Calu3 (cell line): ENCODE measurements around the gene IGF1R. TPM values are rescaled to one million over a fixed set of nuclear protein-coding genes. Genes with fewer than 3 reads are reported as not detected.

ENCODE experiments used
- BruUV-seq: library from RNA; stranded (reverse); fragments of 400-500 nt; replicated peaks from 2 replicates; lab custom pipeline; 2021; lab: Mats Ljungman, UMichigan
- CTCF ChIA-PET: fragments of 300-600 bp; sonication (Branson Sonifier 250); formaldehyde crosslinking; loops from one replicate; lab custom pipeline; 2022; ENCODE audit warnings: antibody characterized with exemption; lab: Charles Lee
- DNase-seq: peaks from one replicate; pipeline ENCODE4 v3.0.0; 2022
- H3K27ac Mint-ChIP-seq: one replicate; pipeline ENCODE4 v1.8.0; 2022; ENCODE audit warnings: mixed read lengths; ENCODE audit not compliant: unreplicated experiment
- H3K27me3 Mint-ChIP-seq: one replicate; pipeline ENCODE4 v1.8.0; 2022; ENCODE audit warnings: mixed read lengths; ENCODE audit not compliant: unreplicated experiment
- H3K36me3 Mint-ChIP-seq: one replicate; pipeline ENCODE4 v1.8.0; 2022; ENCODE audit warnings: mild to moderate bottlenecking, moderate library complexity, mixed read lengths; ENCODE audit not compliant: insufficient read depth, unreplicated experiment
- H3K4me1 Mint-ChIP-seq: one replicate; pipeline ENCODE4 v1.8.0; 2022; ENCODE audit warnings: mild to moderate bottlenecking, low read depth, mixed read lengths; ENCODE audit not compliant: unreplicated experiment
- H3K4me3 Mint-ChIP-seq: one replicate; pipeline ENCODE4 v1.8.0; 2022; ENCODE audit warnings: mild to moderate bottlenecking, low read depth, moderate library complexity, mixed read lengths; ENCODE audit not compliant: unreplicated experiment
- H3K9me3 Mint-ChIP-seq: one replicate; pipeline ENCODE4 v1.8.0; 2022; ENCODE audit warnings: low read depth, mixed read lengths; ENCODE audit not compliant: unreplicated experiment
- intact Hi-C: fragments of 100-400 bp; cut with micrococcal nuclease; formaldehyde crosslinking; loops from one replicate; pipeline ENCODE4 v1.10.0; 2022; ENCODE audit not compliant: unreplicated experiment
- total RNA-seq: library from RNA; stranded (reverse); gene quantifications from 2 replicates; pipeline ENCODE4 v1.2.3, GENCODE V29; 2022
- TF ChIP-seq, protein P1 (sequence below): fragments of 200-600 bp; IDR thresholded peaks from one replicate; pipeline ENCODE4 v1.8.0; 2022; ENCODE audit warnings: antibody characterized with exemption; ENCODE audit not compliant: unreplicated experiment

The IGF1R gene
- total RNA-seq, 1 experiment from 2014 or later, result 73.9 TPM

DNA sequence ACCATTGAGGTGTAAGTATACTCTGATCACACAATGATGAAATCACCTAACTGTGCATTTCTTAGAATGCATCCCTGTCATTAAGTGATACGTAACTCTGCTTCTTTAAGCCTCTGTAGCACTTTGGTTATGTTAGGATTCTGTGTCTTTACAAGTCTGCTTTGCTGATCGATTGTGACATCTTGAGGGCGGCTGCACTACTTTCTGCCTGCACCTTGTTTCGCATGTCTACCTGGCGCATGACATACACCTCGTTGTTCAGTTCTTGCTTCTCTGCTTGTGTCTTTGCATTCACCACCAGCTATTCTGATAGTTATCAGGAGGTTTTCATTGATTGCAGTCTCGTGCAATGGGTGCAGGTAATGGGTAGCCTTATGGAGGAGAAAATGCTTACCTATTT, 32.7 kb downstream of the IGF1R start:
- TF ChIP-seq, protein P1, sequence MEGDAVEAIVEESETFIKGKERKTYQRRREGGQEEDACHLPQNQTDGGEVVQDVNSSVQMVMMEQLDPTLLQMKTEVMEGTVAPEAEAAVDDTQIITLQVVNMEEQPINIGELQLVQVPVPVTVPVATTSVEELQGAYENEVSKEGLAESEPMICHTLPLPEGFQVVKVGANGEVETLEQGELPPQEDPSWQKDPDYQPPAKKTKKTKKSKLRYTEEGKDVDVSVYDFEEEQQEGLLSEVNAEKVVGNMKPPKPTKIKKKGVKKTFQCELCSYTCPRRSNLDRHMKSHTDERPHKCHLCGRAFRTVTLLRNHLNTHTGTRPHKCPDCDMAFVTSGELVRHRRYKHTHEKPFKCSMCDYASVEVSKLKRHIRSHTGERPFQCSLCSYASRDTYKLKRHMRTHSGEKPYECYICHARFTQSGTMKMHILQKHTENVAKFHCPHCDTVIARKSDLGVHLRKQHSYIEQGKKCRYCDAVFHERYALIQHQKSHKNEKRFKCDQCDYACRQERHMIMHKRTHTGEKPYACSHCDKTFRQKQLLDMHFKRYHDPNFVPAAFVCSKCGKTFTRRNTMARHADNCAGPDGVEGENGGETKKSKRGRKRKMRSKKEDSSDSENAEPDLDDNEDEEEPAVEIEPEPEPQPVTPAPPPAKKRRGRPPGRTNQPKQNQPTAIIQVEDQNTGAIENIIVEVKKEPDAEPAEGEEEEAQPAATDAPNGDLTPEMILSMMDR, result no peak
- H3K4me3 Mint-ChIP-seq, result no peak overlapping the region
- H3K36me3 Mint-ChIP-seq, result no peaks in the 10 kb centered on the region
- no peak for DNase-seq
- H3K4me1 Mint-ChIP-seq, result peaks cover 60% of the 10 kb centered on the region
- no peak overlapping the region for H3K27ac Mint-ChIP-seq
- intact Hi-C loops, result no loop called here
- H3K9me3 Mint-ChIP-seq, result no peaks in the 10 kb centered on the region
- CTCF ChIA-PET, result interaction anchor here (0.6 to 2.0 kb wide), 2 partner anchors 9 to 40 kb away, joined by 3 to 4 read pairs; no protein-coding TSS in a partner anchor
- H3K27me3 Mint-ChIP-seq, result no peaks in the 10 kb centered on the region
- no TSS peak for BruUV-seq

DNA sequence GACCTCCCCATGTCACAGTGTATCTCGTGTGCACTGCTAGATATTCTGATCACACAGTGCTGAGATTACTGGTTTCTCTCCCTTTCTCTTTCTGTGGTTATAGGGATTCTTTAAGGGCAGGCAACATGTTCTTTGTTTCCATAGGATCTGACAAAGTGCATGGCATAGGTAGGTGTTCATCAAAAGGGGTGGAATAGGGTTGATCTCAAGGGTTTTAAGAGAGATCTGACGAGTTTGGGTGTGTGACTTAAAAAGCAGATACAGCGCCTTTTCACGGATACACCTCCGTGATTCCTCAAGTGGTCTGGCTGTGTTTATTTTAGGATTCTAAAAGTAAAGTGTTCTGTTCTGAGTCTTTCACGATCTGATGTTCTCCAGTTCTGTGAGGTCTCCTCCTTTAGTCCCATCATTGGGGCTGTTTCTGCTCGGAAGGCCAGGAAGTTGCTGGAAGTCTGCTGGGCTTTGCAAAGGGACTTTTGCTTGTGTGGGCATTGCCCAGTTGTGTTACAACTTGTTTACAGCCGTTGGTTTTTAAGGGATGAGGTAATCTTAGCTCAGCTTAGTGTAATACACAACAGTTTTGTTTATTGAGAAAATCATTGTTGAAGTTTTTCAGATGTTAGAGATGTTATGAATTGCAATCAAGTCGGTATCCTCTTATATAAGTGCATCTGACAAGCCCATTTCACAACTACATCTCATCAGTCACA, 34.8 kb downstream of the IGF1R start:
- Mint-ChIP-seq H3K27me3 (no peaks in the 10 kb centered on the region), H3K4me1 (peaks cover 69% of the 10 kb centered on the region), H3K4me3 (no peak overlapping the region), H3K9me3 (no peaks in the 10 kb centered on the region), H3K27ac (no peak overlapping the region), H3K36me3 (no peaks in the 10 kb centered on the region)
- intact Hi-C loops, result no loop called here
- no peak for DNase-seq
- TF ChIP-seq, protein P1, result no peak
- CTCF ChIA-PET, result interaction anchor here (0.5 kb wide), 1 partner anchor 7 kb away, joined by 5 read pairs; no protein-coding TSS in a partner anchor
- BruUV-seq, result no TSS peak

DNA sequence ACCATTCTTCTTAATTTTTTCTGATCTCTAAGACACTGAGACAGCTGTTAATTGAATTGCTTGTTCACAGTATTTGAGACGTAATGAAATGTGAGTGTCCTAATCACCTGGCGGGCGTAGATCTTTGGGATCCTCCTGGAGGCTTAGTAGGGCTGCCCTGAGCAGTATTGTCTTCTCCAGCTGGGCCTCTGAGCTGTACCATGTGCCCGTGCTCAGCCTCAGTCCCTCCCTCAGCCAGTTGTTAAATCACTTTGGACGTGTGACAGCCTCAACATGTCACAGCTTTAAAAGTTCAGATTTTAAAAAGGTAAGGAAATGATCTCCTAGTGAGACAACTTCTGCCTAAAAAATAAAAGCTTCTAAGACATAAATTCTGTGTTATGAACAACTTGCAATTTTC, 35.5 kb downstream of the IGF1R start:
- Mint-ChIP-seq H3K4me3 (no peak overlapping the region), H3K9me3 (no peaks in the 10 kb centered on the region)
- CTCF ChIA-PET, result interaction anchor here (0.5 to 1.0 kb wide), 4 partner anchors 8 to 167 kb away, joined by 3 to 6 read pairs (median 4); no protein-coding TSS in a partner anchor

DNA sequence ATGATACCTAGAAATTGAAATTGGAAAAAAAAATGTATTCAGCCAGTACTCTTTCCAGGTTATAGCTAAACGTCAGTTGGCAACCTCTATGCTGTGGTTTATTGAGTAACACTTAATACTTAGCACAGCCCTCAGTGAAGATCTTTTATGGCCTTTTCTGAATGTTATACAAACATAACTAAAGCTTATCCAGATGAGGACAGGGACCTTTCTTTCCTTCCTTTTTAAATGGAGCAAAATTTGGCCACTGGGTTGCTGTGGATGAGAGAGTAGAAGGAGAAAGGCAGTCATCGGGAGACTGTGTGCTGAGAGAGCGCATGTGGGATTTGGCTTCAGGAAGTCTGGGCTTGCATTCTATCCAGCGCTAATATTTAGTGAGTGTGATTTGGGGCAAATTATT, 36.1 kb downstream of the IGF1R start:
- BruUV-seq, result no TSS peak
- CTCF ChIA-PET, result interaction anchor here (0.5 to 1.0 kb wide), 3 partner anchors 9 to 167 kb away, joined by 3 to 6 read pairs (median 4); no protein-coding TSS in a partner anchor
- Mint-ChIP-seq H3K27me3 (no peaks in the 10 kb centered on the region), H3K4me1 (peaks cover 82% of the 10 kb centered on the region), H3K4me3 (no peak overlapping the region), H3K36me3 (no peaks in the 10 kb centered on the region), H3K9me3 (no peaks in the 10 kb centered on the region), H3K27ac (no peak overlapping the region)
- TF ChIP-seq, protein P1, result no peak
- intact Hi-C loops, result no loop called here
- no peak for DNase-seq

More for the DNA sequence above, 35.5 kb downstream of the IGF1R start:
- no peaks in the 10 kb centered on the region for H3K27me3 Mint-ChIP-seq
- H3K27ac Mint-ChIP-seq, result no peak overlapping the region
- no peaks in the 10 kb centered on the region for H3K36me3 Mint-ChIP-seq
- BruUV-seq, result no TSS peak
- intact Hi-C loops, result no loop called here
- TF ChIP-seq, protein P1, result no peak
- no peak for DNase-seq
- H3K4me1 Mint-ChIP-seq, result peaks cover 76% of the 10 kb centered on the region
